Adrenal gland (tissue), 5 donors: ENCODE measurements around the gene TRMU.

Experiments used
- CTCF ChIP-seq, 6 experiments: fragments of 450-650 bp in 4 of 6; fragments of 200-600 bp in 2 of 6; sonication (generic) in 1 of 6; IDR thresholded peaks; 1 replicate in 5 of 6; 2 replicates in 1 of 6; pipeline versions ENCODE4 v1.5.1 to v1.8.0; 2016 to 2021; ENCODE audit warnings: antibody characterized with exemption in 6 of 6, mild to moderate bottlenecking in 2 of 6, moderate library complexity in 1 of 6
- POLR2A ChIP-seq, 2 donors: fragments of 450-650 bp; IDR thresholded peaks; one replicate each; pipeline ENCODE4 v1.6.1; 2017; ENCODE audit warnings: antibody characterized with exemption in 2 of 2, mild to moderate bottlenecking in 2 of 2, moderate library complexity in 1 of 2
- donor health status: DM: no; HTN: no; CAD: no.

DNA sequence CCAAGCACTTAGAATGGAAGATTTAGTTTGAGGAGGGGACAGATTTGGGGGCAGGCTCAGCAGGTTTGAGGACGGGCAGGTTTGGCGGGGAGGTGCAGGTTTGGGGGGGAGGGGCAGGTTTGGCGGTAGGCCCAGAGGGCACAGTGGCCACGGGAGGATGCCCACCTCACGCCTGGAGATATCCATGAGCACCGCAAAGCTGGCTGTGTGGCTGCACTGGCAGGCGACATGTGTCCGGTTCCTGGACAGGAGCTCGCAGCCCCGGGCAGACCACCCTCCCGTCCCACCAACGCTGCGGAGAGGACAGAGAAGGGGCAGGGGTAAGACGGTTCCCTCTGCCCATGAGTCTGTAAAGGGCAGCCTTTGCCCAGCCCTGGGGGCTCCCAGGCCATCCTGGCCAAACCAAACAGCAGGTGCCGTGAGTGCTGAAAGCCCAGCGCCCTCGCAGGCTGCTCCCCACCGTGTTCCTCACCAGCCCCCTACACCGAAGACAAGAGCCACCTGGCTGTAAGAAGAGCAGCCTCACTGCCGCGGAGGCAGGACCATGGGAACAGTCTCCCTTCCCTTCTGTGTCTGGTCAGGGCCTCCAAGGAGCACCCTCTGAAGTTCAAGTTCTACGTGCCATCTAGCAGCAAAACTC lies 43.0 kb downstream of the TRMU start:
- TF ChIP-seq POLR2A (IDR thresholded peaks at IDR 0.05) (no peak), CTCF (IDR thresholded peaks at IDR 0.05) (no peak)
